Testis (tissue), 3 donors: ENCODE data around the gene UBE2D3. TPM values are rescaled to one million over a fixed set of nuclear protein-coding genes. Genes with fewer than 3 reads are reported as not detected.

Source experiments
- DNase-seq: peaks from one replicate; pipeline ENCODE4 v3.0.0-alpha.2; 2019
- H3K27ac ChIP-seq, 2 donors: fragments of 200-600 bp; sonication (generic); one replicate each; pipeline ENCODE4 v1.5.1; 2019
- H3K27me3 ChIP-seq: fragments of 200-600 bp; sonication (generic); one replicate; pipeline ENCODE4 v1.5.1; 2019
- H3K36me3 ChIP-seq: fragments of 200-600 bp; sonication (generic); one replicate; pipeline ENCODE4 v1.5.1; 2017; ENCODE audit warnings: low read depth; ENCODE audit errors: missing control alignments
- H3K4me1 ChIP-seq: fragments of 200-600 bp; sonication (generic); one replicate; pipeline ENCODE4 v1.5.1; 2019
- H3K4me3 ChIP-seq, 2 donors: fragments of 200-600 bp; sonication (generic); one replicate each; pipeline ENCODE4 v1.5.1; 2017 to 2019
- H3K9me3 ChIP-seq: fragments of 200-600 bp; sonication (generic); one replicate; pipeline ENCODE4 v1.5.1; 2017
- CTCF ChIP-seq, 3 experiments: fragments of 450-650 bp in 2 of 3; fragments of 200-600 bp in 1 of 3; sonication (generic) in 1 of 3; IDR thresholded peaks; one replicate each; pipeline ENCODE4 v1.5.1; 2016 to 2019; ENCODE audit warnings: antibody characterized with exemption in 3 of 3, mild to moderate bottlenecking in 2 of 3, moderate library complexity in 1 of 3
- POLR2A ChIP-seq: fragments of 450-650 bp; IDR thresholded peaks from one replicate; pipeline ENCODE4 v1.6.1; 2017; ENCODE audit warnings: antibody characterized with exemption, mild to moderate bottlenecking, moderate library complexity
- WGBS, 2 donors: methylation state at CpG; one replicate each; pipeline ENCODE4 v1.1.5; 2018; 5-methylcytosine and 5-hydroxymethylcytosine counted together
- intact Hi-C: fragments of 100-400 bp; cut with DNase I; formaldehyde crosslinking; loops from one replicate; pipeline ENCODE4 v1.15.1; 2023; ENCODE audit warnings: low total_unique reads
- polyA plus RNA-seq: library from polyadenylated mRNA; stranded (reverse); fragments of 350-450 nt; fragmentation: Illumina TruSeq; extraction: RNeasy Lipid Tissue Mini Kit (QIAGEN cat#74804); gene quantifications from one replicate; pipeline ENCODE4 v1.2.3, GENCODE V29; 2014; ENCODE audit warnings: low read depth, low replicate concordance; ENCODE audit not compliant: insufficient read depth
- total RNA-seq, 2 donors: library from RNA; depleted of rRNA; stranded (reverse); fragments of >200 nt; gene quantifications; one replicate each; pipeline ENCODE4 v1.2.3, GENCODE V29; 2016

Gene UBE2D3
- total and polyA plus RNA-seq, 3 donors from 2014 or later = 286 to 363 (median 357) TPM

DNA sequence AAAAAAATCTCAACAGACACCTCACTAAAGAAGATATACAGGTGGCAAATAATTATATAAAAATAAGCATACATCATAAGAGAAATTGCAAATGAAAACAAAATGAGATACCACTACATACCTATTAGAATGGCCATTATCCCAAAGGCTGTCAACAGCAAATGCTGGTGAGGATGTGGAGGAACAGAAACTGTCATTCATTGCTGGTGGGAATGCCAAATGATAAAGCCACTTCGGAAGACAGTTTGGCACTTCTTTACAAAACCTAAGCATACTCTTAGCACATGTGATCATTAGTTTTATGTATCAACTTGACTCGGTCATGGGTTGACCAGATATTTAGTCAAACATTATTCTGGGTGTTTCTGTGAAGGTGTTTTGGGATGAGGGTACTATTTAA lies 53.1 kb downstream of the UBE2D3 start:
- intact Hi-C loops = no loop called here
- Histone ChIP-seq H3K27me3 (no peaks in the 10 kb centered on the region), H3K27ac (no peak overlapping the region), H3K9me3 (no peaks in the 10 kb centered on the region), H3K4me1 (no peaks in the 10 kb centered on the region), H3K36me3 (no peaks in the 10 kb centered on the region), H3K4me3 (no peak overlapping the region)
- DNase-seq = no peak
- WGBS, 2 donors = 64 to 67% methylated on average over 2 of the region's 2 CpGs
- TF ChIP-seq CTCF (IDR thresholded peaks at IDR 0.05) = no peak
- no peak for TF ChIP-seq POLR2A

DNA sequence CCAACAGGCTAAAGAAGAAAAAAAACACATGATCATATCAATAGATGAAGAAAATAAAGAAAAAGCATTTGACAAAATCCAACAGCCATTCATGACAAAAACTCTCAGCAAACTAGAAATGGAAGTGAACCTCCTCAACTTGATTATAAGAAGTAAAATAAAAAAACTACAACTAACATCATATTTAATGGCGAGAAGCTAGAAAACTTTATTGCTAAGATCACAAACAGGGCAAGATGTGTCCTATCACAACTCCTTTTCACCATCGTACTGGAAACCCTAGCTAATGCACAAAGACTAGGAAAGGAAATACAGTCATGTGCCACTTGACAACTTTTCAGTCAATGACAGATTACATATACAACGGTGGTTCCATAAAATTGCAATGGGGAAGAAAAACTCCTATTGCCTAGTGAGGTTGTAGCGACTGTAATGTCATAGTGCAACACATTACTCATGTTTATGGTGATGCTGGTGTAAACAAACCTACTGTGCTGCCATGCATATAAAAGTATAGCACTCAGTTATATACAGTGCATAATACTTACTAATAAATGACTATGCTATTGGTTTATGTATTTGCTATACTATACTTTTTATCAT lies 54.5 kb downstream of the UBE2D3 start:
- Histone ChIP-seq H3K9me3 (no peaks in the 10 kb centered on the region), H3K27ac (no peak overlapping the region), H3K4me1 (no peaks in the 10 kb centered on the region), H3K27me3 (no peaks in the 10 kb centered on the region), H3K36me3 (no peaks in the 10 kb centered on the region), H3K4me3 (no peak overlapping the region)
- DNase-seq = no peak
- intact Hi-C loops = no loop called here
- no peak for TF ChIP-seq POLR2A
- WGBS, 2 donors = 58 to 88% methylated on average over 4 of the region's 4 CpGs

- Histone ChIP-seq H3K4me1 (peaks cover 5% of the 10 kb centered on the region), H3K9me3 (no peaks in the 10 kb centered on the region), H3K36me3 (no peaks in the 10 kb centered on the region), H3K27ac (no peak overlapping the region), H3K27me3 (no peaks in the 10 kb centered on the region), H3K4me3 (no peak overlapping the region)
- no peak for DNase-seq
- TF ChIP-seq CTCF (IDR thresholded peaks at IDR 0.05) = no peak
- intact Hi-C loops = no loop called here
- 93 to 98% methylated on average over 3 of the region's 3 CpGs for WGBS, 2 donors
These were observed 62.5 kb downstream of the UBE2D3 start for GRCh38 chr4:102764901-102765300.

- intact Hi-C loops = no loop called here
- Histone ChIP-seq H3K4me3 (peak overlapping the region; percentile 77 to 88), H3K4me1 (peaks cover 5% of the 10 kb centered on the region), H3K27ac (no peak overlapping the region), H3K9me3 (no peaks in the 10 kb centered on the region), H3K36me3 (no peaks in the 10 kb centered on the region), H3K27me3 (no peaks in the 10 kb centered on the region)
- DNase-seq = no peak
- TF ChIP-seq CTCF (IDR thresholded peaks at IDR 0.05) (no peak), POLR2A (no peak)
- whole genome bisulfite sequencing, 2 donors = 25 to 29% methylated on average over 14 of the region's 14 CpGs
These were observed 65.4 kb downstream of the UBE2D3 start for GRCh38 chr4:102761906-102762305.

DNA sequence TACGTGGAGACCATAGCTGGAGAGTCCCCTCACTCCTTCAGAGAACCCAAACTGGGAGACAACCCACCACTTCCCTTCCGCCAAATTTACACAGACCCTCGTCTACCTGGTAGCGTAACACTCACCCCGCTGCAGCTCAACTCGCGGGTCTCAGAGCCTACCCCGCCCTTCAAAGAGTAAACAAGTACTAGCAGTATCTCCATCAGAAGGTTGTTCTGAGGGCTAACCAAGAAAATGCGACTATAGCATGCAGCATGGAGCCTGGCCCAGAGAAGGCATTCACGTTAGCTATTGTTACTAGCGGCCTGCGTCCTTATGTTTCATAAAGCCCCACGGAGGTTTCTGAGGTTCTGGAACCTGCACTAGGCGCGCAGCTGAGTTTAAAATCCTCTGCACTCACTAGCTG lies 66.1 kb downstream of the UBE2D3 start:
- peak overlapping the region; percentile 47 to 78 for H3K27ac ChIP-seq
- peaks cover 5% of the 10 kb centered on the region for H3K4me1 ChIP-seq
- 0 to 2% methylated on average over 6 to 15 of the region's 15 CpGs for WGBS, 2 donors
- H3K4me3 ChIP-seq = peak overlapping the region; percentile 77 to 88
- H3K9me3 ChIP-seq = no peaks in the 10 kb centered on the region
- DNase-seq = peak; percentile 37
- intact Hi-C loops = no loop called here
- no peaks in the 10 kb centered on the region for H3K36me3 ChIP-seq
- TF ChIP-seq CTCF (IDR thresholded peaks at IDR 0.05) = no peak
- no peak for TF ChIP-seq POLR2A
- no peaks in the 10 kb centered on the region for H3K27me3 ChIP-seq
